SK-N-SH (cell line): ENCODE data around the gene SKI. TPM values are rescaled to one million over a fixed set of nuclear protein-coding genes. Genes with fewer than 3 reads are reported as not detected.

Source experiments
- CTCF ChIA-PET: fragments of 300-600, 350-600 bp; formaldehyde crosslinking; extraction: SDS; loops from one replicate; lab custom pipeline; 2021; lab: Yijun Ruan, JAX
- POLR2A ChIA-PET: fragments of 350-600 bp; sonication (Branson Sonifier 250); formaldehyde crosslinking; extraction: SDS; loops from one replicate; lab custom pipeline; 2020; ENCODE audit warnings: antibody characterized with exemption, inconsistent platforms; lab: Yijun Ruan, JAX
- DNase-seq: peaks from one replicate; pipeline ENCODE4 v3.0.0; 2012
- H2AFZ ChIP-seq: fragments of 200-600 bp; sonication (generic); 2 replicates; pipeline ENCODE4 v1.8.1; 2016; ENCODE audit warnings: antibody characterized with exemption, mild to moderate bottlenecking, low read depth
- H3F3A ChIP-seq: fragments of 200-600 bp; sonication (generic); replicated peaks from 2 replicates; pipeline ENCODE3; 2016; ENCODE audit warnings: antibody characterized with exemption, mild to moderate bottlenecking; ENCODE audit not compliant: insufficient read depth
- H3K27ac ChIP-seq, 2 experiments: fragments of 200-500 bp in 1 of 2; fragments of 200-600 bp in 1 of 2; sonication (Bioruptor generic) in 1 of 2; sonication (generic), shearing (Covaris generic) in 1 of 2; 2 replicates each; pipeline versions ENCODE4 v1.5.1 to v1.6.1; 2014 to 2016; ENCODE audit warnings: low read depth in 2 of 2, inconsistent platforms in 1 of 2, low read length in 1 of 2, mild to moderate bottlenecking in 1 of 2, mixed read lengths in 1 of 2
- H3K27me3 ChIP-seq: fragments of 200-600 bp; sonication (generic), shearing (Covaris generic); 2 replicates; pipeline ENCODE4 v1.6.1; 2016; ENCODE audit warnings: mixed run types; ENCODE audit not compliant: insufficient read depth
- H3K36me3 ChIP-seq, 2 experiments: fragments of 200-500 bp in 1 of 2; fragments of 200-600 bp in 1 of 2; sonication (Bioruptor generic) in 1 of 2; sonication (generic) in 1 of 2; replicated peaks in 1 of 2; 2 replicates each; pipeline versions ENCODE3 to v1.5.1; 2014 to 2016; ENCODE audit warnings: low read length in 1 of 2, mild to moderate bottlenecking in 1 of 2; ENCODE audit not compliant: insufficient read depth in 2 of 2, control insufficient read depth in 1 of 2
- H3K4me1 ChIP-seq, 2 experiments: fragments of 200-500 bp in 1 of 2; fragments of 200-600 bp in 1 of 2; sonication (Bioruptor generic) in 1 of 2; sonication (generic), shearing (Covaris generic) in 1 of 2; 2 replicates each; pipeline versions ENCODE4 v1.5.1 to v1.6.1; 2014 to 2016; ENCODE audit warnings: low read depth in 1 of 2, low read length in 1 of 2, mixed run types in 1 of 2; ENCODE audit not compliant: insufficient read depth in 2 of 2, control insufficient read depth in 1 of 2
- H3K4me2 ChIP-seq: fragments of 200-600 bp; sonication (generic), shearing (Covaris generic); 2 replicates; pipeline ENCODE4 v1.6.1; 2017; ENCODE audit warnings: mixed run types
- H3K4me3 ChIP-seq, 2 experiments: fragments of 200-500 bp in 1 of 2; fragments of 200-600 bp in 1 of 2; sonication (Bioruptor generic) in 1 of 2; sonication (generic), shearing (Covaris generic) in 1 of 2; 2 replicates each; pipeline versions ENCODE4 v1.5.1 to v1.8.1; 2014 to 2016; ENCODE audit warnings: low read depth in 2 of 2, inconsistent platforms in 1 of 2, low read length in 1 of 2, mild to moderate bottlenecking in 1 of 2, mixed read lengths in 1 of 2, moderate library complexity in 1 of 2
- H3K79me2 ChIP-seq: fragments of 200-600 bp; sonication (generic); 2 replicates; pipeline ENCODE4 v1.8.1; 2017; ENCODE audit warnings: mild to moderate bottlenecking; ENCODE audit not compliant: insufficient read depth
- H3K9ac ChIP-seq: fragments of 200-600 bp; sonication (generic); 2 replicates; pipeline ENCODE4 v1.6.1; 2017; ENCODE audit warnings: mixed run types
- H3K9me2 ChIP-seq: fragments of 200-600 bp; sonication (generic); 2 replicates; pipeline ENCODE4 v1.6.1; 2017; ENCODE audit warnings: mixed run types
- H3K9me3 ChIP-seq: fragments of 200-600 bp; sonication (generic); 2 replicates; pipeline ENCODE4 v1.6.1; 2017; ENCODE audit warnings: mixed run types, mild to moderate bottlenecking, moderate library complexity
- H4K20me1 ChIP-seq: fragments of 200-600 bp; sonication (generic); 2 replicates; pipeline ENCODE4 v1.6.1; 2017; ENCODE audit warnings: mild to moderate bottlenecking, mixed run types; ENCODE audit not compliant: insufficient read depth
- ELF1 ChIP-seq: IDR thresholded peaks from 2 replicates; pipeline ENCODE4 v1.4.0; 2012
- EZH2phosphoT487 ChIP-seq: fragments of 200-600 bp; sonication (generic); IDR thresholded peaks from 2 replicates; pipeline ENCODE4 v1.6.1; 2017; ENCODE audit warnings: low read depth, mixed run types, mild to moderate bottlenecking, antibody characterized with exemption, moderate library complexity, borderline replicate concordance
- FOXJ3 ChIP-seq: sonication (generic); formaldehyde crosslinking; IDR thresholded peaks from 2 replicates; pipeline ENCODE4 v1.5.1; 2020; ENCODE audit warnings: mild to moderate bottlenecking, missing genetic modification reagents
- FOXM1 ChIP-seq: IDR thresholded peaks from 2 replicates; pipeline ENCODE4 v1.4.0; 2012; ENCODE audit warnings: low read depth, mild to moderate bottlenecking
- GATA2 ChIP-seq: sonication (generic); formaldehyde crosslinking; IDR thresholded peaks from 2 replicates; pipeline ENCODE4 v1.5.0; 2020; ENCODE audit warnings: mild to moderate bottlenecking, missing genetic modification reagents
- MEF2A ChIP-seq: IDR thresholded peaks from 2 replicates; pipeline ENCODE4 v1.4.0; 2012; ENCODE audit warnings: low read depth, borderline replicate concordance
- MXI1 ChIP-seq: IDR thresholded peaks from 2 replicates; pipeline ENCODE4 v1.6.1; 2012; ENCODE audit warnings: mild to moderate bottlenecking, low read depth, low read length, improper control_type of control experiment
- POLR2AphosphoS5 ChIP-seq: IDR thresholded peaks from 2 replicates; pipeline ENCODE4 v1.6.1; 2012; ENCODE audit warnings: low read depth, low read length
- RAD21 ChIP-seq: IDR thresholded peaks from 2 replicates; pipeline ENCODE4 v1.6.1; 2012; ENCODE audit warnings: mild to moderate bottlenecking, low read length
- RCOR1 ChIP-seq: fragments of 150-350 bp; IDR thresholded peaks from 2 replicates; pipeline ENCODE4 v1.6.1; 2017; ENCODE audit warnings: antibody characterized with exemption, low read length
- RXRA ChIP-seq: IDR thresholded peaks from 2 replicates; pipeline ENCODE4 v1.4.0; 2012; ENCODE audit warnings: low read depth, mild to moderate bottlenecking, borderline replicate concordance
- SIN3A ChIP-seq: IDR thresholded peaks from 2 replicates; pipeline ENCODE4 v1.6.1; 2012; ENCODE audit warnings: low read depth, mild to moderate bottlenecking, low read length, moderate library complexity, borderline replicate concordance
- TAF1 ChIP-seq: IDR thresholded peaks from 2 replicates; pipeline ENCODE4 v1.6.1; 2012; ENCODE audit warnings: low read depth, mild to moderate bottlenecking, low read length, moderate library complexity, borderline replicate concordance
- TCF12 ChIP-seq: IDR thresholded peaks from 2 replicates; pipeline ENCODE4 v1.4.0; 2012
- WGBS: methylation state at CpG from one replicate; pipeline ENCODE4 v1.1.6; 2017; ENCODE audit warnings: low lambda C conversion rate; 5-methylcytosine and 5-hydroxymethylcytosine counted together
- polyA plus RNA-seq, 3 experiments: library from polyadenylated mRNA; depleted of rRNA; stranded (reverse); fragments of >200 nt; gene quantifications; 2 replicates each; pipeline ENCODE4 v1.2.3, GENCODE V29; 2012
- TF ChIP-seq, protein P1 (sequence below): IDR thresholded peaks from 2 replicates; pipeline ENCODE4 v1.4.0; 2012; ENCODE audit warnings: low read depth
- TF ChIP-seq, protein P2 (sequence below): IDR thresholded peaks from 2 replicates; pipeline ENCODE4 v1.4.0; 2012; ENCODE audit warnings: low read depth, borderline replicate concordance

SKI gene
- polyA plus RNA-seq, 1 of the 3 experiments (the other 2 are of a cell fraction), result 7.2 TPM

DNA sequence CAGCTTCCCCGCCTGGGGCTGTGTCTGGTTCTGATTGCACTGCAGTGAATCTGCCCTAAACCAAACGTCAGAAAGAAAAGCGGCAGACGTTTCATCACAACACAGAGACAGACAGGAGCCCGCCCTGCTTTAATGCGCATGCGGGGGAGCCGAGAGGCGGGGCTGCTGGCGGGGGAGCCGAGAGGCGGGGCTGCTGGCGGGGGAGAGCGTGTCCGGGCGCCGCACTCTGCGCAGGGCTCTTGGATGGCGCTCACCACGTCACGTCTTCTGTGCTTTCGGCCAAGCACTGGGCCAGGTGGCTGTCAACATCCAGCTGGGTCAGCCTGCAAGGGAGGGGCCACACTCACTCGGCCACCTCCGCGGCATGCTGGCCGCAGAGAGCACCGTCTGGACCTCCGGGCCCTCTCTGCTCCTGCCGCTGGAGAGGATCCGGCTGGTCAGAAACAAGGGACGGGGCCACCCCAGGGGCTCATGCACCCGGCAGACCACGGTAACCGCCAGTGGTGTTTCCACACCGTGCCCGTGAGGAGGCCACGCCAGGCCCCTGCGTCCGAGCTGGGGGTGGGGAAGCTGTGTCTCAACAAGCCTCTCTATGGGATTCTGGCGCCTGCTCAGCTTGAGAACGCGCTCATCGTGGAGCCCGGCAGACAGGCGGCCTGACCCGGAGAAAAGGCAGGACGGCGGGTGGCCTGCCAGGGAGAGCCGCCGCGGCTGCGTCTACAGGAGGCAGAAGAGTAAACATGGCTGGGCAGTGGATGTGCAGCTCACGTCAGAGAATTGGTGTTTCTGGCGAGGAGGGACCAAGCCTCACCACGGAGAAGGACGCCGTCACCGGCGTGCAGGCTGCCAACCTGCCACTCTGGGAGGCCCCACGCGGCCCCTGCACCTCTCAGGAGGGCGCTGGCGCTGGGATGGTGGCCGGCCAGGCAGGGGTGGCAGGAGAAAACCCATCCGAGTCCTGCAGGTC, 38.4 kb upstream of the SKI start (continued):
- TF ChIP-seq, protein P1, sequence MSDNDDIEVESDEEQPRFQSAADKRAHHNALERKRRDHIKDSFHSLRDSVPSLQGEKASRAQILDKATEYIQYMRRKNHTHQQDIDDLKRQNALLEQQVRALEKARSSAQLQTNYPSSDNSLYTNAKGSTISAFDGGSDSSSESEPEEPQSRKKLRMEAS, result no peak; the same call in none of the 2 replicates
- TF ChIP-seq RXRA (no peak), RCOR1 (no peak; the same call in none of the 2 replicates), TAF1 (0 out of 2 replicates have a peak, but pooled peaks have one; percentile 14), FOXJ3 (CRISPR knock-in tag) (no peak; the same call in 1 of the 2 replicates), SIN3A (peak; percentile 94; the same call in 1 of the 2 replicates), GATA2 (CRISPR knock-in tag) (no peak), MXI1 (peak; percentile 96), RAD21 (no peak), POLR2AphosphoS5 (peak; percentile 67)
- TF ChIP-seq, protein P2, sequence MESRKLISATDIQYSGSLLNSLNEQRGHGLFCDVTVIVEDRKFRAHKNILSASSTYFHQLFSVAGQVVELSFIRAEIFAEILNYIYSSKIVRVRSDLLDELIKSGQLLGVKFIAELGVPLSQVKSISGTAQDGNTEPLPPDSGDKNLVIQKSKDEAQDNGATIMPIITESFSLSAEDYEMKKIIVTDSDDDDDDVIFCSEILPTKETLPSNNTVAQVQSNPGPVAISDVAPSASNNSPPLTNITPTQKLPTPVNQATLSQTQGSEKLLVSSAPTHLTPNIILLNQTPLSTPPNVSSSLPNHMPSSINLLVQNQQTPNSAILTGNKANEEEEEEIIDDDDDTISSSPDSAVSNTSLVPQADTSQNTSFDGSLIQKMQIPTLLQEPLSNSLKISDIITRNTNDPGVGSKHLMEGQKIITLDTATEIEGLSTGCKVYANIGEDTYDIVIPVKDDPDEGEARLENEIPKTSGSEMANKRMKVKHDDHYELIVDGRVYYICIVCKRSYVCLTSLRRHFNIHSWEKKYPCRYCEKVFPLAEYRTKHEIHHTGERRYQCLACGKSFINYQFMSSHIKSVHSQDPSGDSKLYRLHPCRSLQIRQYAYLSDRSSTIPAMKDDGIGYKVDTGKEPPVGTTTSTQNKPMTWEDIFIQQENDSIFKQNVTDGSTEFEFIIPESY, result no peak

DNA sequence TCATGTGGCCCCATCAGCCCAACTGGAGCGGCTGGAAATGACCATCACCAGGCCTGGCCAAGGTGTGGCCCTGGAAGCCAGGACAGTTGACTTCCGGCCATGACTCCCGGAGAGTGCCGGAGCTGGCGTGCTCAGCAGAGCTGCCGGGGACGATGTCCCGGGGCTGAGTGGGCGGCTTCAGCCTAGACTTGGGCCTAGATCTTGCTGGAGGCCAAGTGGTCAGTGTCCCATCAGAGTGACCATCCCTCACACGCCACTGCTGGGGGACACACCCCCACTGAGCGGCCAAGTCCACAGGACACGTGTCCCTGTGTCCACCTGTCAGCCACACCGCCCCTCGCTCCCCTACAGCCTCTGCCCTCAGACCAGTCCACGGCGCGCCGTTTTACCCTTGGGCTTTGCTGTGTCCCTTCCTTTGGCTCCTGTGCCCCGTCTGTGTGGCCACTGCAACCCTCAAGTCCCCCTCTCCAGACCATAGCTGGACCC, 37.6 kb upstream of the SKI start:
- Histone ChIP-seq H2AFZ (no peak overlapping the region), H3K9me2 (no peaks in the 10 kb centered on the region), H3K9ac (no peak overlapping the region), H3K4me1 (peaks cover 0 to 41% of the 10 kb centered on the region in 2 experiments; a peak in 1 of 4 replicates), H3K79me2 (peaks cover 46% of the 10 kb centered on the region), H3F3A (peaks cover 4% of the 10 kb centered on the region), H3K36me3 (peaks cover 0 to 18% of the 10 kb centered on the region in 2 experiments), H3K4me3 (peak overlapping the region in 1 of 2 experiments; percentile 40; a peak in 1 of 4 replicates), H3K9me3 (no peaks in the 10 kb centered on the region), H4K20me1 (no peaks in the 10 kb centered on the region), H3K4me2 (peak overlapping the region; percentile 83), H3K27me3 (no peaks in the 10 kb centered on the region), H3K27ac (peak overlapping the region; percentile 66 to 93; a peak in 3 of 4 replicates)
- no peak for TF ChIP-seq MEF2A
- TF ChIP-seq, protein P2, result no peak
- no peak for TF ChIP-seq FOXM1
- TF ChIP-seq TAF1, result no peak
- no peak for TF ChIP-seq EZH2phosphoT487
- TF ChIP-seq TCF12, result no peak
- no peak for TF ChIP-seq POLR2AphosphoS5
- no peak for TF ChIP-seq RXRA
- no peak for TF ChIP-seq ELF1
- DNase-seq, result no peak
- POLR2A ChIA-PET, result interaction anchor here (1.5 to 1.6 kb wide), 2 partner anchors 11 to 41 kb away, joined by 4 to 5 read pairs; no protein-coding TSS in a partner anchor
- 92% methylated on average over 10 of the region's 19 CpGs for WGBS
- CTCF ChIA-PET, result interaction anchor here (0.6 to 7.2 kb wide), 5 partner anchors 15 to 191 kb away, joined by 3 to 53 read pairs (median 4); no protein-coding TSS in a partner anchor
